Measurements from ENCODE around the gene C9orf57.

C9orf57 gene

GRCh38 chr9:72052122-72052521 lies 8.3 kb downstream of the C9orf57 start:
- H3K27ac ChIP-seq = no peak overlapping the region
- TF ChIP-seq CTCF (conservative IDR thresholded peaks at IDR 0.05) = no peak

GRCh38 chr9:72048850-72049249 lies 11.6 kb downstream of the C9orf57 start:
- TF ChIP-seq CTCF (conservative IDR thresholded peaks at IDR 0.05) = no peak
- no peak overlapping the region for H3K27ac ChIP-seq

GRCh38 chr9:72046630-72047456 lies 13.6 kb downstream of the C9orf57 start:
- no peak for TF ChIP-seq CTCF (conservative IDR thresholded peaks at IDR 0.05)
- no peak overlapping the region for H3K27ac ChIP-seq

- TF ChIP-seq CTCF (conservative IDR thresholded peaks at IDR 0.05) = no peak
- H3K27ac ChIP-seq = peak overlapping the region; percentile 90; the same call in 1 of the 2 replicates
Measured at GRCh38 chr9:72044095-72044494, 16.3 kb downstream of the C9orf57 start.

- peak overlapping the region; percentile 90; the same call in 1 of the 2 replicates for H3K27ac ChIP-seq
- 0 out of 2 replicates have a peak, but pooled peaks have one; percentile 10 for TF ChIP-seq CTCF (conservative IDR thresholded peaks at IDR 0.05)
Measured at GRCh38 chr9:72043576-72043975, 16.8 kb downstream of the C9orf57 start.

GRCh38 chr9:72042928-72043327 lies 17.5 kb downstream of the C9orf57 start:
- H3K27ac ChIP-seq = peak overlapping the region; percentile 90

GRCh38 chr9:72041775-72042194 lies 18.6 kb downstream of the C9orf57 start:
- peak overlapping the region; percentile 90 for H3K27ac ChIP-seq
- TF ChIP-seq CTCF (conservative IDR thresholded peaks at IDR 0.05) = no peak

More at GRCh38 chr9:72042928-72043327, 17.5 kb downstream of the C9orf57 start:
- TF ChIP-seq CTCF (conservative IDR thresholded peaks at IDR 0.05) = no peak

Data from VCaP (cell line).